Measurements from ENCODE around the gene ATP13A3. TPM values are rescaled to one million over a fixed set of nuclear protein-coding genes. Genes with fewer than 3 reads are reported as not detected.

Gene ATP13A3
- total and polyA plus RNA-seq, 2 donors (not counting 1 experiment from before 2014, with no cell fraction given) = 6.1 to 61.1 TPM

GRCh38 chr3:194382892-194383223 is 103.9 kb downstream of the ATP13A3 start:
- no peak for TF ChIP-seq EZH2 (IDR thresholded peaks at IDR 0.05; ENCODE audit: borderline replicate concordance, insufficient read depth, low read depth, low read length, poor library complexity, severe bottlenecking)
- no peak for TF ChIP-seq CTCF (IDR thresholded peaks at IDR 0.05)
- CTCF ChIA-PET = no interaction called here
- no peak overlapping the region for H2AFZ ChIP-seq (ENCODE audit: insufficient read depth, low read depth, low read length, poor library complexity, severe bottlenecking)
- no peak overlapping the region for H3K27ac Mint-ChIP-seq
- no peaks in the 10 kb centered on the region for H3K36me3 ChIP-seq (replicated peaks in 1 of 2; ENCODE audit: control extremely low read depth in 1 of 2, control insufficient read depth in 1 of 2, extremely low read depth in 1 of 2, insufficient read depth in 2 of 2, low read length in 1 of 2)
- H3K4me1 Mint-ChIP-seq = no peaks in the 10 kb centered on the region
- ATAC-seq (ENCODE audit: low read depth) (no peak), DNase-seq (no peak)
- H3K27me3 Mint-ChIP-seq = peaks cover 33% of the 10 kb centered on the region
- H3K4me2 ChIP-seq (replicated peaks; ENCODE audit: low read depth, low read length, poor library complexity, severe bottlenecking) = no peak overlapping the region
- no peak overlapping the region for H3K4me3 Mint-ChIP-seq
- H3K4me1 ChIP-seq (ENCODE audit: control insufficient read depth in 2 of 2, insufficient read depth in 2 of 2, low read length in 2 of 2) = no peaks in the 10 kb centered on the region
- WGBS (ENCODE audit: insufficient coverage) = 81% methylated on average over 9 of the region's 9 CpGs
- intact Hi-C loops (cut with micrococcal nuclease) = no loop called here
- peaks cover 0 to 6% (median 1%) of the 10 kb centered on the region in 4 experiments for H3K27me3 ChIP-seq (replicated peaks in 1 of 4; ENCODE audit: control extremely low read depth in 1 of 4, control insufficient read depth in 3 of 4, insufficient read depth in 4 of 4, low read length in 3 of 4)
- H3K9ac ChIP-seq (ENCODE audit: low read length) = no peak overlapping the region
- H3K9me3 ChIP-seq (ENCODE audit: control extremely low read depth in 1 of 3, control insufficient read depth in 2 of 3, insufficient read depth in 1 of 3, low read length in 2 of 3) = no peaks in the 10 kb centered on the region
- H4K20me1 ChIP-seq (ENCODE audit: control insufficient read depth, insufficient read depth, low read length, poor library complexity, severe bottlenecking) = no peaks in the 10 kb centered on the region
- POLR2A ChIA-PET = no interaction called here
- no peak overlapping the region for H3K4me3 ChIP-seq (ENCODE audit: control extremely low read depth in 1 of 5, extremely low read depth in 1 of 5, insufficient read depth in 1 of 5, low read depth in 2 of 5, low read length in 4 of 5)
- H3K79me2 ChIP-seq (ENCODE audit: control insufficient read depth, insufficient read depth, low read length) = no peaks in the 10 kb centered on the region
- H3K27ac ChIP-seq (ENCODE audit: low read length in 2 of 2) = no peak overlapping the region
- no peaks in the 10 kb centered on the region for H3K9me3 Mint-ChIP-seq (ENCODE audit: insufficient read depth)

GRCh38 chr3:194382196-194382891 is 104.5 kb downstream of the ATP13A3 start:
- WGBS (ENCODE audit: insufficient coverage) = 92% methylated on average over 17 of the region's 20 CpGs
- Histone ChIP-seq H3K9me3 (ENCODE audit: control extremely low read depth in 1 of 3, control insufficient read depth in 2 of 3, insufficient read depth in 1 of 3, low read length in 2 of 3) (no peaks in the 10 kb centered on the region), H3K27ac (ENCODE audit: low read length in 2 of 2) (no peak overlapping the region), H3K4me3 (ENCODE audit: control extremely low read depth in 1 of 5, extremely low read depth in 1 of 5, insufficient read depth in 1 of 5, low read depth in 2 of 5, low read length in 4 of 5) (no peak overlapping the region), H3K4me2 (replicated peaks; ENCODE audit: low read depth, low read length, poor library complexity, severe bottlenecking) (no peak overlapping the region), H4K20me1 (ENCODE audit: control insufficient read depth, insufficient read depth, low read length, poor library complexity, severe bottlenecking) (no peaks in the 10 kb centered on the region), H3K36me3 (replicated peaks in 1 of 2; ENCODE audit: control extremely low read depth in 1 of 2, control insufficient read depth in 1 of 2, extremely low read depth in 1 of 2, insufficient read depth in 2 of 2, low read length in 1 of 2) (no peaks in the 10 kb centered on the region), H3K27me3 (replicated peaks in 1 of 4; ENCODE audit: control extremely low read depth in 1 of 4, control insufficient read depth in 3 of 4, insufficient read depth in 4 of 4, low read length in 3 of 4) (peaks cover 0 to 6% (median 1%) of the 10 kb centered on the region in 4 experiments), H3K4me1 (ENCODE audit: control insufficient read depth in 2 of 2, insufficient read depth in 2 of 2, low read length in 2 of 2) (no peaks in the 10 kb centered on the region), H3K9ac (ENCODE audit: low read length) (no peak overlapping the region), H2AFZ (ENCODE audit: insufficient read depth, low read depth, low read length, poor library complexity, severe bottlenecking) (no peak overlapping the region), H3K79me2 (ENCODE audit: control insufficient read depth, insufficient read depth, low read length) (no peaks in the 10 kb centered on the region)
- TF ChIP-seq EZH2 (IDR thresholded peaks at IDR 0.05; ENCODE audit: borderline replicate concordance, insufficient read depth, low read depth, low read length, poor library complexity, severe bottlenecking) (no peak), CTCF (IDR thresholded peaks at IDR 0.05) (no peak)
- intact Hi-C loops (cut with micrococcal nuclease) = no loop called here
- POLR2A ChIA-PET = no interaction called here
- ATAC-seq (ENCODE audit: low read depth) (no peak), DNase-seq (no peak)
- CTCF ChIA-PET = no interaction called here
- H3K4me3 Mint-ChIP-seq = no peak overlapping the region
- no peak overlapping the region for H3K27ac Mint-ChIP-seq
- peaks cover 33% of the 10 kb centered on the region for H3K27me3 Mint-ChIP-seq
- H3K4me1 Mint-ChIP-seq = no peaks in the 10 kb centered on the region
- H3K9me3 Mint-ChIP-seq (ENCODE audit: insufficient read depth) = no peaks in the 10 kb centered on the region

All from B cell (primary cell).